Measurements from ENCODE around the gene OR4K1.

OR4K1 gene

GRCh38 chr14:19974844-19975243, 44.1 kb downstream of the OR4K1 start:
- DNase-seq (ENCODE audit: extremely low read depth, low read depth) = no peak
- H3K4me3 ChIP-seq (replicated peaks; ENCODE audit: low read depth, low read length) = no peak overlapping the region
- no peak for TF ChIP-seq CTCF (IDR thresholded peaks at IDR 0.05; ENCODE audit: low read depth, low read length, missing control alignments)

- no peak for TF ChIP-seq CTCF (IDR thresholded peaks at IDR 0.05; ENCODE audit: low read depth, low read length, missing control alignments)
- no peak for DNase-seq (ENCODE audit: extremely low read depth, low read depth)
- H3K4me3 ChIP-seq (replicated peaks; ENCODE audit: low read depth, low read length) = no peak within 1 kb of the TSS
Observed at GRCh38 chr14:19975291-19975690, 44.6 kb downstream of the OR4K1 start, which contains the start of gene OR4K15. OR4K15 (plus strand) TSS chr14:19975591; CDS start chr14:19975591, 0 bp downstream.

All from HFF-Myc (cell line).